OCI-LY3 (cell line): ENCODE measurements around the gene LRFN2.

Experiments used
- CTCF ChIP-seq: fragments of 200-600, 300-600 bp; sonication (generic); IDR thresholded peaks from 2 replicates; pipeline ENCODE4 v1.5.1; 2014; ENCODE audit warnings: antibody characterized with exemption, low read length, low read depth
- EZH2phosphoT487 ChIP-seq: fragments of 200-600 bp; shearing (Covaris generic); IDR thresholded peaks from 2 replicates; pipeline ENCODE4 v1.6.1; 2018; ENCODE audit warnings: antibody characterized with exemption, mixed run types, low read depth

- TF ChIP-seq CTCF = no peak
- TF ChIP-seq EZH2phosphoT487 = no peak
These were observed 86.9 kb downstream of the LRFN2 start for GRCh38 chr6:40500227-40500626.
